Middle frontal gyrus (tissue), 1 donor: ENCODE data around the gene FLACC1.

Experiments
- DNase-seq: peaks from one replicate; pipeline ENCODE4 v3.0.0-alpha.2; 2015; ENCODE audit warnings: low spot score; ENCODE audit errors: extremely low spot score

Gene FLACC1

DNA sequence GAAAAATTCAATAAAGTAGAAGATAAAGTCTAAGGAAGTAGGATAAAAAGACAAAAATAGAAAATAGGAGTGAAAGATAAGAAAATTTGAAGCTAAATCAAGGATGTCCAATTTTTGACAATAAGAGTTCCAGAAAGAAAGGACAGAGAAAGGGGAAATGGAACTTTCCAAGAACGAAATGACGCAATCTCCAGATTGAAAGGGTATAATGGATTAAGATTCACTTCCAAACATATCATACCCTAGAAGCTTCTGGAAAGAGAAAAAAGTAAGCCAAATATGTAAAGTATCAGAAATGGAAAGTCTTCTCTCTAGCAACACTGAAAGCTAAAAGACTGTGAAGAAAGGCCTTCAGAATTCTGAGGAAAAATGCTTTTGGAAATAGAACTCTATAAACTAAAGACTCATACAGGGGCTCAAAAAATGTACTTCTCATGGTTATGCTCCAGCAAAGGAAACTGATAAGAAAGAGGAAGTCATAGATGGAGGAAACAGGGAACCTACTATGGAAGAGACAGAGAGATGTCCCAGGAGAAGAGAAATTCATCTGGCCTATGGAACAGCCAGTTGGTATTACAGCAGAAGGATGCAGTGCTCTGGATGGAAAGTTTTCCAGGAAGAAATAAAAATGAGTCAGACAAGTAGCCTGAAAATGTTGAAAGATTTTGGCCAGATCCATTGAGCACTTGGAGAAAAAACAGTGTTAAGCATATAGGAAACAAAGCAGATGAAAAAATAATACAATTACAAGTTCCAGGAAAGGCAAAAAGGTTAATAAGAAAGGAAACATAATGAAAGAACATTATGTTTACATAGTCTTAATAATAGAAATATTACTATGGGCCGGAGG, 76.7 kb downstream of the FLACC1 start:
- no peak for DNase-seq

DNA sequence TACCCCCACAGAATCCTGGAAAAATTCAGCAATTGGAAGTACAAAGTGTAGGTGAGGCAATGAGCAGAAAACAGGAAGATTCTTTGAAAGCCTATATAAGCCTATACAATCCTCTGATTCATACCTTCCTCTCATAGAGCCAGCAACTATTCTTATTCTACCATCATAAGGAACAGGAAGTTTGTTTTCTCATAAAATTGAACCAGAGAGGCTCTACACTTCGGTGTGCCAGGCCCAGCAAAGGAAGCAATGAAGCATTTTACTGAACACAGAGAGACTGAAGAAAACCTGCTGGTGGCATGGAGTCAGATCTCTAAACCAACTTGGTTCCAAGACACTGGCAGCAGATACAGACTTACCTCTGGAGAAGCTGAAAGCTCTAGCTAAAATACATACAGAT, 78.1 kb downstream of the FLACC1 start:
- DNase-seq = no peak

DNA sequence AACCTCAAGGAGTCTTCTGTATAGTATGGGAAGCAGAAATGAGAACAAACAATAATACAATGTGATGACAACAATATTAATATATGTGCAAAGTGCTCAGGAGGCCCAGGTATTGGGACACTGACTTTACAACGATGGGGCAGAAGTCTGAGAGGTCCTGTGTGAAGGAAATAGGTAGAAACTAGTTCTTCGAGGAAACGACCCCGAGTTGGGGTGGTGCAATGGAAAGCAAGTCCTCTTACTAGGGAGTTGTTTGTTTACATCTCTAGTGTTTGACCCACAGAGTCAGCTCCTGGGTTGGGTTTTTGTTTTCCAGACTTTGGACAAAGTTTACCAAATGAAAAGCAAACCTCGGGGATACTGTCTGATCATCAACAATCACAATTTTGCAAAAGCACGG, 80.6 kb downstream of the FLACC1 start:
- DNase-seq = no peak

DNA sequence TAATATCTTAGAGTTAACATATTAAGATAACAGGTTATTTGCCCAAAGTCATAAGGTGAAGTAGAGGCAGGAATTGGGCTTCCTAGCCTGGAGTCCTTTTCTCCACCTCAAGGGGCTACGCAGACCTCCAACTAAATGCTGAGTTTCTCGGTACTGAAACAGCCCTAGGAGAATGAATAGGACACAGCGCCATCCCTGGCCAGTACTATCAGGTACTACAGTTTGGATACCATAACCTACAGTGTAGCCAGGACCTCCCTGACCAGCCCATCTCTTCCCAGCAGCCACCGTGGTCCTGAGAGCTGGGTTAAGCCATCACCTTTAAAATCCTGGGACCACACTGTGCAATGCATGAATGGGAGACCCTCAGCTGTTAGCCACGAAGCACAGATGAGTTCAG, 81.2 kb downstream of the FLACC1 start:
- no peak for DNase-seq

DNA sequence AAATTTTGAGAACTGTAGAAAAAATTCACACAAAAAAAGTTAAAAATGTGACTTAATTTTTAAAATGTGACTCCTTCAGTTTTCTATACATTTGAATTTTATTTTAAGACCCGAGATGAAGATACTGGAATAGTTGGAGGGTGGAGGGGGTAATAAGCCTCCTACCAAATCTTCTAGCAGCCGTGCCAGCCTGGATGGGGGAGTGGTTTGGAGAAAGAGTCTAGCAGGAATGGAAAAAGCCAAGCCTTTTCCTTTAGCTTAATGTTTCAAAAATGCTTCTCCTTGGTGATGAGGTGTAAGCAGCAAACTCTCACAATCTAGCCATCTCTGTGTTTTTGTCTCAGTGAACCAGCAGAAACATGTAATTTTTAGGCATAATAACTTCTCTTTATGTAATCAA, 82.1 kb downstream of the FLACC1 start:
- DNase-seq = no peak

DNA sequence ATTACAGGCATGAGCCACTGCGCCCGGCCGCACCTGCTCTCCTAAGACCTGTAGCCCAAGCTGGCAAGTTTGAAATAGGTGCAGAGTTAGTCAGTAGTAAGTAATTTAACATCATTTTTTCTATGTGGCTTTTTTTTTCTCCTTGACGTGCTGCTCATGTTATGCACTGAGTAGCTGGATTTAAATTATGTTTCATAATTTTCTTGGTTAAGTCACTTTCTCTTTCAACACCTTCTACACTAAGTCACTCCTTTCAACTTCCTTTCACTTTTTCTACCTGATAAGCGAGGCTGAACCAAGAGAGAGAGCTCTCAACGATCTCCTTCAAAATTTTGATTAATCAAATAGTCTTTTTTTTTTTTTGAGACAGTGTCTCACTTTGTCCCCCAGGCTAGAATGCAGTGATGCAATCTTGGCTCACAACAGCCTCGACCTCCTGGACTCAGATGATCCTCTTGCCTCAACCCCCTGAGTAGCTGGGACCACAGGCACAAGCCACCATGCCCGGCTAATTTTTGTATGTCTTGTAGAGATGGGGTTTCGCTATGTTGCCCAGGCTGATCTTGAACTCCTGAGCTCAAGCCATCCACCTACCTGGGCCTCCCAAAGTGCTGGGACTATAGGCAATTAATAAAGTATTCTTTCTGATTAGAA, 83.7 kb downstream of the FLACC1 start:
- no peak for DNase-seq

DNA sequence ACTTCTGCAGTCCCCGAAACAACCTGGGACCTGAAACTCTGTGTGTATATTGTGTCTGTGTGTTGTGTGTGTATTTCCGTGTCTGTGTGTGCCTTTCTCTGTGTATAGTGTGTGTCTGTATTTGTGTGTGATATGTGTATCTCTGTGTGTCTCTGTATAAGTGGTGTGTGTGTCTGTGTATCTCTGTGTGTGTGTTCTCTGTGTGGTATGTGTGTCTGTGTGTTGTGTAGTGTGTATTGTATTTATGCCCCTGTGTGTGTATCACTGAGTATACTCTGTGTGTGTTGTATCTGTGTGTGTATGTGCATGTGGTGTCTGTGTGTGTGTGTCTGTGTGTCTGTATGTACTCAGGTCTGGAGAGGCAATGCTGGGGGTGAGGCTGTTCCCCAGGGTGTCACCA, 85.2 kb downstream of the FLACC1 start:
- no peak for DNase-seq

DNA sequence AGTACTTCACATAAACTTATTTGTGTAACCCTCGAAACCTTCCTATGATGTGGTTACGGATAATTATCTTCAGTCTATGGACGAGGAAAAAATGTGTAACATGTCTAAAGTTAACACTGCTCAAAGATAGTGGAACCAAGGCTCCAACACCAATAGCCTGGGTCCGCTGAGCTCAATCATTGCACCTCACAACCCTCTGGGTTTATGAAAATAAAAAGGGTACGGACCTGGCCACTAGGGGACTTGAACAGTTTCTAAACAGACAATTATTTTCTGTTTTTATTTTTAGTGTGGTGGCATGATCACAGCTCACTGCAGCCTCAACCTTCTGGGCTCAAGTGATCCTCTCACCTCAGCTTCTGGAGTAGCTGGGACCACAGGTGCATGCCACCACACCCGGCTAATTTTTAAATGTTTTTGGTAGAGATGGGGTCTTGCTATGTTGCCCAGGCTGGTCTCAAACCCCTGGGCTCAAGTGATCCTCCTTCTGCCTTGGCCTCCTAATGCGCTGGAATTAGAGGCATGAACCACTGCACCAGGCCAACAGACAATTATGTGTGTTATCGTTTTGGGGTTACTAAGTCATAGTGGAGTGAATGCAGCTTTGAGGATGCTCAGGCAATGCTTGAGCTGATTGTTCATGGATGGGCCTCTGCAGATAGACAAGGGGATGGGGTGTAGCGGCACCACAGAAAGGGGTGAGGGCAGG, 86.7 kb downstream of the FLACC1 start:
- no peak for DNase-seq

DNA sequence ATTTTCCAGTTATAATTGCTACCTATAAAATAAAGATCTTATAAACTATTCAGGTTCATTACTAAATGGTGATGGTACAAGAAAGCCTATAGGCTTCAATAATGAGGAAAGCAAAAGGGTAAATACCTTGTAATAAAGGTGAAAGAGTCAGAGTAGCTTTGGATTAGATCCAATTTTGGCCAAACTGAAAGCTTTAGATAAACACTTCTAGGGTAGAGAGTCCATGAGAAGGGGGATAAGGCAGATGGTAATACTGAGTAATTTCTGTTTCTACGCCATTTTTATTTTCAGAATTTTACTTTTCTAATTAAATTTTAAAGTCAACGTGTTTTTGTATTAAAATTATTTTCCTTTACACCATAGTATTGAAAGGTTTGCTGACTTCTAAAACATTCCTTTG, 87.4 kb downstream of the FLACC1 start:
- DNase-seq = no peak

DNA sequence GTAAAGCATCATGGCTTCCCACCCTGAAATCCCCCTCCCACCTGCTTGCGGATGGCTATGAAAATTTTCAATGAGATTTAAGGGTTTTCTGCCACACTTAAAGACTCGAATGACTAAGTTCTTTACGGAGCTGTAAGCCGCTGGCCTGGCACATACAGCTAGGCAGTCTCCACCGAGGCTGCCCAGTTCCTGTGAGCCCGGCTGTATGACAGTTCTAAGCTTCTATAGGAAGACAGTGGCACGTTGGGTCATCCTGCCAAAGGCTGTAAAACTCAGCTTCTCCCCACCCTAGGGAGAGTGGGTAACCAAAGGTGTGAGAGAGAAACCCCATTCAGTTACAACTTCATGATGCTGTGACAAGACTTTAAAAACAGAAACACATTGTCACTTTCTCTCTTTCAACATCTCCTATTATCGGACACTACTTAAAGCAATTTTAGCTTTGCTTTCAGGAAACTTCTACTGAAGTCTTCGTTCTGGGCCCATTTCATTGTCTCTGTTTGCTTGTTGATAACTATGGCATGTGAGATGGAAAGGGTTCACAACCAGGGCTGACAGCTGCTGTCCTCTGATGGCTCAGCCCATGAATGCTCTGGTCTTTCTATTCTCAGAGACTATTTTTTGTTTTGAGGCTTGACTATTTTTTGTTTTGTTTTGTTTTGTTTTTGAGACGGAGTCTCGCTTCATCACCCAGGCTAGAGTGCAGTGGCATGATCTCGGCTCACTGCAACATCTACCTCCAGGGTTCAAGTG, 89.7 kb downstream of the FLACC1 start:
- DNase-seq = no peak

DNA sequence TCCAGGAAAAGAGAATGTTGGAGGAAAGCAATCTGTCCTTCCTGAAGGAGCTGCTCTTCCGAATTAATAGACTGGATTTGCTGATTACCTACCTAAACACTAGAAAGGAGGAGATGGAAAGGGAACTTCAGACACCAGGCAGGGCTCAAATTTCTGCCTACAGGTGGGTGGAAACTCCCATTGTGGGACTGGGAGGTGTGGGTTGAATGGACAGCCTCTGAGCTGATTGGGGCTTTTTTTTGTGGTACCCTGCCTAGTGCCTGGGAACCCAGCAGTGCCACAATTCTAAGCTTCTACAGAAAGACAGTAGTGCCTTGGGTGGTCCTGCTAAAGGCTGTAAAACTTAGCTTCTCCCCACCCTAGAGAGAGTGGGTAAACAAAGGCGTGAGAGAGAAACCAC, 90.5 kb downstream of the FLACC1 start:
- DNase-seq = no peak

DNA sequence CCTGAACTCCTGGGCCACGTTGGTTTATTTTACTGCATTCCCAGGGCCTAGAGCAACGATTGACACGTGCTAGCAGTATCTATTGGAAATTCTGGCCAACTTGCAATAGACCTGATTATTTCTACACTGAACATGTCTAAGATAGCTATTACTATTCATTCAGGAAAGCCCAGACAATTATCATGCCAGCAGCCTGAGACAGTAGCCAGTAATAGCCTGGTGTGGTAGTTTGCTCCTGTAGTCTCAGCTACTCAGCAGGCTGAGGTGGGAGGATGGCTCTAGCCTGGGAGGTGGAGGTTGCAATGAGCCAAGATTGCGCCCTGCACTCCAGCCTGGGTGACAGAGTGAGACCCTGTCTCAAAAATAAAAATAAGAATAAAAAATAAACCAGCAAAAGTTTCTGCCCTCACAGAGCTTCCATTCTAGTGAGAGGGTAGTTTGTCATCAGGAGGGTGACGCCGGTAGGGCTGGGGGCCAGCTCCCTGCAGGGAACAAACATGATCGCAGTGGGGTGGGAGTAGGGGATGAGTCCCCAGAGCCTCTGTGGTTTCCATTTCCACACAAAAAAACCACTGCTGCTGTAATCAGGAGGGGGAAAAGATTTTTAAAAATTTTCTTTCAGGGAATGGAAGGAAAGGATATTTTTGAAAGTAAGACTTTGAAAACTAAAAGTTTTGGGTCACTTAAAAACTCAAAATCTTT, 92.5 kb downstream of the FLACC1 start:
- DNase-seq = no peak

DNA sequence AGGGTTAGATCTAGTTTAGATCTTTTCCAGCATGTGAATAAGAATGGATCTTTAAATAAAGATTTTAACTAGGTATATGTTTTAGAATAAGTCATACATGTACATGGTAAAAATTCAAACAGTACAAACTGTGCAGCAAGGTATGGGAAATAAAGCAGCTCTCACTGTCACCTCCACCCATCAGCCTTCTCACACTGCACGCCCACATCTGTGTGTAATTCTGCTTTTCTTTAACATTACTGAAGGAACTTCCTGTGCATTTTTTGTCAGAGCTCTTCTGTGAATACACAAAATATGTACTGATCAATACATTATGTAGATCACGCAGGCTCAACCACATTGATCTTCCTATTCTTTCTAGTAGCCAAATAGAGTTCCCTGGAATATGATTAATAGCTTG, 93.4 kb downstream of the FLACC1 start:
- DNase-seq = no peak

DNA sequence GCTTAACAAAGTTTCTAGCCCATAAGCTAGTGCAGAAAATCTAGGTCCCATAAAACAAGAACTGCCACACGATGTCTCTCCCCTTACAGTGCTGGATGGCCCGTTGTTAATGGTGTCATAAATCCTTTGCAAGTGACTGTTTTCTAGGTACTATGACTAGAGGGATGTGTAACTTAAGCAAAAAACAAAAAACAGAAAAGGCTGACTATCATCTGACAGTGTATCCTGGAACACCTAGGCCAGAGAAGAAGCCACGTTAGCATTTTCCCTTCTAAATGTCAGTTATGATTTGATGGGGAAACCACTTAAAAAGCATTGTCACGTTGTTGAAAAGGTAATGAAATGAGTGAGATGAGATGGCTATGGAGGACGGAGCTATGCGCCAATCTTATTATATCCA, 94.4 kb downstream of the FLACC1 start:
- DNase-seq = no peak

DNA sequence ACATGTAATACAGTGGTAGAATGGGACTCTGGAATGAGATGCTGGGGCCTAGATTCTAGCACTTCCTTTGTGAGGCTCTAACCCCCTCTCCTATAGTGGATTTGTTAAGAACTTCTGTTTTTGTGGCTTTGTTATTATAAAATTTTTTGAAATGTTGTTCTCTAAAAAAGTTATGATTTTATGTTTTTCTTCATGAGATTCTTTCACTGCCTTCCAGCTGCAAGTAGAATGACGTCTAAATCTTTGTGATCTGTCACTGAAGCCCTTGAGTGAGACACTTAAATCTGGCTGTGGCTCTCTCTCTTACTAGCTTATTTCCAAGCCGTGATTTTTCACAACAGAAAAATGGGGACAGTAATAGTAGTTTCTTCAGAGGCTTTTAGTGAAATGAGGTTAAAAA, 95.2 kb downstream of the FLACC1 start:
- no peak for DNase-seq

DNA sequence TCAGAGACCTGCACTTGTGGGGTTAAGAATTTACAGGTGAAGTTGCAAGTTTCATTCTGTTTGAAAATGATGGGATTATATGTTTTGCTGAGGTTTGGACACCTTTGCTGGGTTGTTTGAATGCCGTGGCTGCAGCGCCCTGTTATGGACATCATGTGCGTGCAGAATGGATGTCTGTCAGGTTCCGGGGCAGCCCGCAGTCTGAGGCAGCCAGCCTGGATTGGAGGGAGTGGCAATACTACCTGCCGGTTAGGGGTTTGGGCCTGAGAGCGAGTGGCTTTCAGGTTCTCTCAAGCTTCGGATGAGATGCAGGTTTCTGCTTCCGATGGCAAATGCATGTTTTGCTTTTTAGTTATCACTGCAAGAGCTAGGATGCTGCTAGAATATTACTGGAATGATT, 95.7 kb downstream of the FLACC1 start:
- DNase-seq = no peak

DNA sequence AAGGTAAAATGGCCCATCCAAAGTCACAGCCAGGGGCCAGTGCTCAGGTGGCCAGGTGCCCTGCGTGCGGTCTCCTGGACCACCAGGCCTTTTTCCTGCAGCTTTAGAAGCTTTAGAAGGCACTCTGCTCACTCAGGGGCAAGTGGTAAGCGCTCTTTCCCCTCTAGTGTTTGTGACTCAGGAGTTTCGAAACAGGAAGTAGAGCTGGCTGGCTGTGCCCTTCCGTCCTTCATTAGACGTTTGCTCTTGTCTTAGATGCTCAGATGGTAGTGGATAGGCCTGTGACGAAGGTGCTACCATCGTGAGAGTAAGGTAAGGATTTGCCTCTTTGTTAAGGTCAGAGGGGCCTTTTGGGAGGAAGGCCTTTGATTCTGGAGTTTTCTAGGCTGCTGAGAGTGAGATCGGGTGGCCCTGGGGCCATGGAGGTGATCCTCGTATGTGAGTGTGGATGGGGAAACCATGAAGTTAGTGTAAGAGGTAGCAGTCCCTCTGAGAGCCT, 96.8 kb downstream of the FLACC1 start, which contains the start of gene CASP8:
Gene CASP8 (plus strand): TSS at position 235 of the 499 bp plus-strand sequence. CDS start 5,951 bp downstream, outside the sequence.
- no peak for DNase-seq

DNA sequence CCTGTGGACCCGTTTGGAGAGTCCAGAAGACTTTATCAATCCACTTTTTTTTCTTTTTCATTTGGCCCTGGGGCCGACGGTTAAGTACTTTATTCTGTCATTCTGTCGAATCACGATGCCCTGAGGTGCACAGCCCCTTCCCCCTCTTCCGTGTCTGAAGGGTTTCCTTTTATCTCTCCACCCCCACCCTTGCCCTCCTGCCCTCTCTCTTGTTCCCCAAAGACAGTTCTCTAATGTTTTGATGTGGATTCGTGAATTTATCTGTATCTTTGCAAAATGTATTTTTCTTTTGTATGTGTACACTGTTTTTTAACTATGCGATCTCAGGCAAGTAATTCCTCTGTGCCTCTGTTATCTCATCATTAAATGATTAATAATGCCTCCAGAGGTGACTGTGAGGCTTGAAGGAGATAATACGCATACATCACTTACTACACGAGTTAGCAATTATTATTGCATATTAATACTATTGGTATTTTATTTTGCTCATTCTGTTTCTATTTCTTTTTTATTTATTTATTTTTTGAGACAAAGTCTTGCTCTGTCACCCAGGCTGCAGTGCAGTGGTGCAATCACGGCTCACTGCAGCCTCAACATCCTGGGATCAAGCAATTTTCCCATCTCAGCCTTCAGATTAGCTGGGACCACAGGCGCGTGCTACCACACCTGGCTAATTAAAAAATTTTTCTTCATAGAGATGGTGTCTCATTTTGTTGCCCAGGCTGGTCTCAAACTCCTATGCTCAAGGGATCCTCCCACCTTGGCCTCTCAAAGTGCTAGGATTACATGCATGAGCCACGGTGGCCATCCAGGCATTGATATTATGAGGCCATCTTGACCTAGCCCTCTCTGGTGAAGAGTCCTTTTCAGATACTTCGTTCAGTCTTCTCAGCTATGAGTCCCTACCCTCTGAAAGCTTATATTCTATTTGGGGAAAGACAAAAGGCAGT, 98.2 kb downstream of the FLACC1 start:
- no peak for DNase-seq

DNA sequence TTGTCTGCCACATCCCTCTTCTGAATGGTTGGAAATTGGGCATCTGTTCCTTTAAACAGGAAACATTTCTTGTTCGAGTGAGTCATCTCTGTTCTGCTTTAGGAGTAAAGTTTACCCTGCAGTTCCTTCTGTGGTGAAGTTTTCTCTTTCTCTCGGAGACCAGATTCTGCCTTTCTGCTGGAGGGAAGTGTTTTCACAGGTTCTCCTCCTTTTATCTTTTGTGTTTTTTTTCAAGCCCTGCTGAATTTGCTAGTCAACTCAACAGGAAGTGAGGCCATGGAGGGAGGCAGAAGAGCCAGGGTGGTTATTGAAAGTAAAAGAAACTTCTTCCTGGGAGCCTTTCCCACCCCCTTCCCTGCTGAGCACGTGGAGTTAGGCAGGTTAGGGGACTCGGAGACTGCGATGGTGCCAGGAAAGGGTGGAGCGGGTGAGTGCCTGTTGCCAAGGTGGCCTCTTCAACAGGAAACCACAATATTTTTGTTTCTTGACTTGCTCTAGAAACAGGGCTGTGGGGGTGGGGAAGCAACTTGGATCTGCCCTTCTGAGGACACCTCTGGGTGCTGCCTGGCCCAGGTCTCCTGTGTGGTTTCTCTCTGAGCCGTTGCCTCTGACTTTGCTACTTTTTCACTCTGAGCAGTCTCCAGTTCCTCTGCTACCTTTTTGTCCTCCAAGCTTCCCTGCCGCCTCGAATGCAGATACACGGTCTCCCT, 99.0 kb downstream of the FLACC1 start:
- no peak for DNase-seq
